HG02973 (cell line): ENCODE measurements around the gene SARDH.

Source experiments
- ATAC-seq: cut with Tn5 transposase; IDR thresholded peaks from one replicate; pipeline ENCODE4 v1.9.1; 2021; ENCODE audit warnings: moderate library complexity; ENCODE audit not compliant: unreplicated experiment

Gene SARDH

GRCh38 chr9:133672503-133673257 lies 65.5 kb downstream of the SARDH start:
- no peak for ATAC-seq

- no peak for ATAC-seq
Measured at GRCh38 chr9:133671371-133671770, 66.8 kb downstream of the SARDH start.

DNA sequence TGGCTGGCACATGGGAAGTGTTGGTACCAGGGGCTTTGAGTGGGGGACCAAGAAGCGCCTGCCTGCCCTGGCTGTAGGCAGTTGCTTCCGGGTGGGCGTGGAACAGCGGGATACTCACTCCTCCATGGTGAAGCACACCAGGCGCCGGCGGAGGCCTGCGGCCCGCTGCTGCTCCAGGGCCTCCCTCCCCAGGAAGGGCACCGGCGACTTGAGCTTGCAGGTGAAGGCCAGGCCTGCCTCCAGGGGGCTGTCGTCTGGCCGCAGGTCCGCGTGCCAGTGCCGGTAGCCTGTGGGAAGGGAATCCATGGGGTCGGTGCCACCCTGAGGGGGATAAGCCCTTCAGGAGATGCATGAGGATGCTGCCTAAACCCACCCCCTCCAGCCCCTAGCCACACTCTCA lies 67.7 kb downstream of the SARDH start:
- no peak for ATAC-seq

GRCh38 chr9:133669182-133669801 lies 68.9 kb downstream of the SARDH start:
- no peak for ATAC-seq

- ATAC-seq, result no peak
Measured at GRCh38 chr9:133667759-133668450, 70.2 kb downstream of the SARDH start.

- no peak for ATAC-seq
Measured at GRCh38 chr9:133666845-133667244, 71.3 kb downstream of the SARDH start.

GRCh38 chr9:133666387-133666786 lies 71.8 kb downstream of the SARDH start:
- no peak for ATAC-seq

DNA sequence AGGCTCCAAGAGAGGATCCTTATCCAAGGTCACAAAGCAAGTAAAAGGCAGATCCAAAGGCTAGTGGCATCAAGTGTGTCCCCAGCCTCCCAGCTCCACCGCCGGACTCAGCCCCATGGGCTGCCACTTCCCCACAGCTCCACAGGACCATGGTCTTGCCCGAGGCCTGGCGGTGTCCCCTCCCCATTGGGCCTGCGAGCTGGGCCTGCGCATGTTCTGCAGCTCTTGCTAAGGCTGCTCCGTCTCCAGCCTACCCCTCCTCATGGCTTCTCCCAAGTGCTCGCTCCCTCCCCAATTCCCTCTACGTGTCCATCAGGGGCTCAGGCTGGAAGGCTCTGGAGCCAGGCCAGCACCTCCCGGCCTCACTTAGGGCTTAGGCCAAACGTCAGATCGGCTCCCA lies 72.6 kb downstream of the SARDH start:
- no peak for ATAC-seq

GRCh38 chr9:133665096-133665495 lies 73.1 kb downstream of the SARDH start:
- no peak for ATAC-seq

- ATAC-seq, result no peak
Measured at GRCh38 chr9:133664173-133665050, 73.7 kb downstream of the SARDH start.

DNA sequence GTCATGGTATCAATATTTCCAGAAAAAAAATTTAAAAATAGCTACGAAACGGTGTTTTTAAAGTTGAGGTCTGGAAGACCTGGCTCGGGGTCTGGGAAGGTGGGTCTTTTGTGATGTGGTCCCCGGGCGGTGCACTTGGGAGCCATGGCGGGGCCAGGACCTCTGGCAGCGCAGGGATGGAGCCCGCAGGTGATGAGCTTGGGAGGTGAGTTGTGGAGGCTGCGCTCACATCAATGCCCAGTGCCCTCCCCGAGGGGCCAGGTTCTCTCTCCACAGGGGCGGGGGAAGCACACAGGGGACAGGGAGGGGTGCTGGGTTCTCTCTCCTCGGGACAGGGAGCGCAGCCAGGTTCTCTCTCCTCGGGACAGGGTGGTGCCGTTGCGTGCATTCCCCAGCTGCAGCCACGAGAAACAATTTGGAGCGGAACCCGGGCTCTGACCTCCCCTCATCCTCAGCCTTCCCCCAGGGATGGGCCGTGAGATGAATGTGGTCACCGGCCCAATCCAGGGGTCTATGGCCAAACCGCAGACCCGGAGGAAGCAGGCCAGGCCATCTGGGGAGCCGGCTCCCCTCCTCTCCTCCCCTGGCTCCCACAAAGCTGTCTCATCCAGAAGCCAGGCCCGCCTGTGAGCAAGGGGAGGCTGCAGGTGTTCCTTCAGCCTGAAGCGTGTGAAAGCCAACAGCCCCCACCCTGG lies 76.2 kb downstream of the SARDH start:
- no peak for ATAC-seq

- no peak for ATAC-seq
Measured at GRCh38 chr9:133659516-133659915, 78.6 kb downstream of the SARDH start.

DNA sequence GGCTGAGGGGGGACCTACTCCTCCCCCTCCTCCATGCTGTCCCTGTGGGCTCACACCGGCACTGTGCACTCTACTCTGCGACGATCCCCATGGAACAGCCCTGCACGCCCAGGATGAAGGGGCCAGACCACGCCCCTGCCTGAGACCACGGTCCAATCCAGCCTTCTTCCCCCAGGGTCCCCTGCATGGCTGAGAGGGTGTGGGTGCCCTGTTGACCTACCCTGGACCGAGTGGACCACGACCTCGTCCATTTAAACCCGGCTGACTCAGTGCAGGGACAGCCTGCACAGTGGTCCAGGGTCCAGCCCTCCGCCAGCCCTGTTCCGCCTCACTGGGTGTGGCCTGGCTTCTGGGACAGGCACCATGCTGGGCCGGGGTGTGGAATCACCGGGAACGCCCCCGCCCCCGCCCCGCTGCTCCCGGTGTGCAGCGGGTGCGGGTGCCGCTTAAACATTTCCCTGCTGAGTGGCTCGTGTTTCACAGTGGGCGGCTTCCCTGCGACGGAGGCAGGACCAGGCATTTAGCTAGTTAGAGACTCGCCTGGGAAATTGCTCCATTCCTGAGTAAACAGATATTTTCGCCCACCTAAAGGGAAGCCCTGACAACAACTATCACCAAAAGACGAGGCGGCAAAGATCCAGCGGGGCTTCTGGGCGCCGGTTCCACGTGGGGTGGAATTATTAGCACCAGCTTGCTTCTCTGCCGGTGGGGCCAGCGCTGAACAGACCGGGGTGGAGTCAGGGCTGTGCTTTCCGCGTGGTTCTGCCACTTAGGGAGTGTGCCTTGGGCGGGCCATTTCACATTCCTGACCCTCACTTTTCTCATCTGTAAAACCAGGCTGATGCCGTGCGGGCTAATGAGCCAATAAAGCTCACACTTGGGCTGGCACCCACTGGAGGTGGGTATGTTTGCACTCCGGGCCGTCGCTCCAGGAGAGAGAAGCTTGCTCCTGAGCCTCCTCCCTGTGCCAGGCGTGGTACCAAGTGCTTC lies 79.4 kb downstream of the SARDH start:
- ATAC-seq, result no peak

DNA sequence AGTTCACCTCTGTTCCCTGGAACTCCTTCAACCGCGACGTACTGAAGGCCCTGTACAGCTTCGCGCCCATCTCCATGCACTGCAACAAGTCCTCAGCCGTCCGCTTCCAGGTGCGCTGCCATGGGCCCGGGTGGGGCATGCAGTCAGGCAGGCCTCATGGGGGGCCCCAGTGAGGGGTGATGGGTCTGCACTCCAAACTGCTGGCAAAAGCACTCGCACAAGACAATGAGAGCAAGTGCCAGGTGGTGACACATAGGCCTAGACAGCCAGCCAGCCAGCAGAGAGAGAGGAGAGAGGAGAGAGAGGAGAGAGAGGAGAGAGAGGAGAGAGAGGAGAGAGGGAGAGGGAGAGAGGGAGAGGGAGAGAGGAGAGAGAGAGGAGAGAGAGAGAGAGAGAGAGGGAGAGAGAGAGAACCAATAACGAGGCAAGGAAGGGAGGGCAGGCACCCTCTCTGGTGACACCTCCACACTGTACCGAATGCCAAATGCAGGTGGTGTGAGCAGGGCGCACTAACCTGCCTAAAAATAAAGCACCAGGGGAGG lies 81.0 kb downstream of the SARDH start:
- ATAC-seq, result no peak

GRCh38 chr9:133656211-133657119 lies 81.7 kb downstream of the SARDH start:
- ATAC-seq, result no peak

DNA sequence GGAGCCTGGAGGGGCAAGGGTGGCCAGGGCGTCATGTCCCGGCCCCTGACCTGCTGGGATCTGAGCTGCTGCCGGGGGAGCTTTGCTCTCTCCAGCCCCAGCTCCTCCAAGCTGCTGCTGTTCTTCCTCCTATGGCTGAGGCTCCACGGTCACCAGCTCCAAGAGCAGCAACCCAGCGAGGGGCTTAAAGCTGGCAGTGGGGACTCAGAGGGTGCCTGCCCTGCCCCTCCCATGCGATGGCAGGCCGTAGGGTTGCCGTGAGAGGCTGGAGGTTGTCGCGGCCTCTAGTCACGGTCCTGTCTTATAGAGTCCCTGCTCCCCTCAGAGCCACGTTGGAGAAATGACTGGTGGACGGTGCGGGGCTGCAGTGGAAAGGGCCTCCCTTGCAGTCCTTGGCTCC lies 82.5 kb downstream of the SARDH start:
- no peak for ATAC-seq

GRCh38 chr9:133654736-133655657 lies 83.2 kb downstream of the SARDH start:
- no peak for ATAC-seq
